Central memory CD8-positive, alpha-beta T cell (primary cell): Measurements from ENCODE around the gene PLEKHF1.
A peak's percentile ranks its signal among the peaks of the same experiment; 100 is the strongest.
"Not testable (repeated sequence)": the region's sequence is repeated elsewhere in the genome, so short reads cannot be mapped to it uniquely, and the experiment has no call there.

ENCODE experiments used
- ATAC-seq: fragments of 150-1000 bp; cut with Tn5 transposase; replicated peaks from 2 replicates; pipeline ENCODE4 v1.10.0; 2022; ENCODE audit warnings: mild to moderate bottlenecking, moderate FRiP score, moderate number of reproducible peaks; ENCODE audit not compliant: poor library complexity, severe bottlenecking; ENCODE audit errors: extremely low read depth
- DNase-seq, 2 donors: peaks; one replicate each; pipeline ENCODE4 v3.0.0; 2021; ENCODE audit warnings: low spot score in 2 of 2
- H3K27ac Mint-ChIP-seq: one replicate; pipeline ENCODE4 v1.8.0; 2022; ENCODE audit warnings: low read depth, mild to moderate bottlenecking, moderate library complexity, mixed read lengths
- H3K27me3 Mint-ChIP-seq: one replicate; pipeline ENCODE4 v1.8.0; 2022; ENCODE audit warnings: mixed read lengths
- H3K36me3 Mint-ChIP-seq: one replicate; pipeline ENCODE4 v1.8.0; 2022; ENCODE audit warnings: mild to moderate bottlenecking, moderate library complexity, mixed read lengths; ENCODE audit not compliant: insufficient read depth
- H3K4me1 Mint-ChIP-seq: one replicate; pipeline ENCODE4 v1.8.0; 2022; ENCODE audit warnings: mixed read lengths
- H3K4me3 Mint-ChIP-seq: one replicate; pipeline ENCODE4 v1.8.0; 2022; ENCODE audit warnings: mild to moderate bottlenecking, moderate library complexity, mixed read lengths
- H3K9me3 Mint-ChIP-seq: one replicate; pipeline ENCODE4 v1.8.0; 2022; ENCODE audit warnings: mixed read lengths

PLEKHF1 gene

DNA sequence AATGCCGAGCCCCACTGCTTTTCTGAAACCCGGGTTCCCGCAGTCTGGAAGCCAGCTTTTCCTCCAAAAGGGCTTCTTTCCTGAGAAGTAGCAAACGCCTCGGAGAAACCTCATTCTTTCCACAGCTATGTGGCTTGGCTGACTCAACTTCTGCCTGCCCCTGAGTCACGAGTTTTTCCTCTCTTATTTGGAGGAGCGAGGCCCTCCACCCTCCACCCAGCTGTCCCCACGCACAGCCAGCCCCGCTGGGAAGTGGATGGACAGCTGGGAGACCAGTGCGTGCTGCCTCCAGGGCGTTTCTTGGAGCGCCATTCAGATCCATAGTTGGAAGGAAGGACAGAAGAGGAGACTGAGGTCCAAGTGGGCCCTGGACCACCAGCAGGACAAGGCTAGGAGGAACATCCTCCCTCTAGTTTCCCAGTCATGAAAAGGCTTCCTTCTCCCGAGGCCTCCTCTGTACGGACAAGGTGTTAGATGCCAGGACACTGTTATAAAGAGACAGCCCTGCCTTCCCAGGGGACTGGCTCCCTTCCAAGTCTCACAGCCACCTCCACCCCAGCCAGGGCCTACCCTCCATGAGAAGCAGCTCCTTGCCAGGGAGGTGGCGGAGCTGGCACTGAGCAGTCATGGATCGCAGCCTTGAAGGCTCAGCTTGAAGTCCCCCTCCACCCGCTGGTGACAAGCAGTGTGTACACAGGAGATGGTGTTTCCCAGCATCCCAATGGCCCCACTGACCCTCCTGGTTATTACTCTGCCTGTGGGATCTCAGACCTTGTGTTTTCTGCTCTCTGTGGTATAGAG lies 2.5 kb upstream of the PLEKHF1 start:
- Mint-ChIP-seq H3K27me3 (no peaks in the 10 kb centered on the region), H3K4me3 (no peak overlapping the region), H3K4me1 (peaks cover 17% of the 10 kb centered on the region), H3K9me3 (no peaks in the 10 kb centered on the region), H3K36me3 (peaks cover 5% of the 10 kb centered on the region), H3K27ac (no peak overlapping the region)
- ATAC-seq (no peak), DNase-seq (no peak)

DNA sequence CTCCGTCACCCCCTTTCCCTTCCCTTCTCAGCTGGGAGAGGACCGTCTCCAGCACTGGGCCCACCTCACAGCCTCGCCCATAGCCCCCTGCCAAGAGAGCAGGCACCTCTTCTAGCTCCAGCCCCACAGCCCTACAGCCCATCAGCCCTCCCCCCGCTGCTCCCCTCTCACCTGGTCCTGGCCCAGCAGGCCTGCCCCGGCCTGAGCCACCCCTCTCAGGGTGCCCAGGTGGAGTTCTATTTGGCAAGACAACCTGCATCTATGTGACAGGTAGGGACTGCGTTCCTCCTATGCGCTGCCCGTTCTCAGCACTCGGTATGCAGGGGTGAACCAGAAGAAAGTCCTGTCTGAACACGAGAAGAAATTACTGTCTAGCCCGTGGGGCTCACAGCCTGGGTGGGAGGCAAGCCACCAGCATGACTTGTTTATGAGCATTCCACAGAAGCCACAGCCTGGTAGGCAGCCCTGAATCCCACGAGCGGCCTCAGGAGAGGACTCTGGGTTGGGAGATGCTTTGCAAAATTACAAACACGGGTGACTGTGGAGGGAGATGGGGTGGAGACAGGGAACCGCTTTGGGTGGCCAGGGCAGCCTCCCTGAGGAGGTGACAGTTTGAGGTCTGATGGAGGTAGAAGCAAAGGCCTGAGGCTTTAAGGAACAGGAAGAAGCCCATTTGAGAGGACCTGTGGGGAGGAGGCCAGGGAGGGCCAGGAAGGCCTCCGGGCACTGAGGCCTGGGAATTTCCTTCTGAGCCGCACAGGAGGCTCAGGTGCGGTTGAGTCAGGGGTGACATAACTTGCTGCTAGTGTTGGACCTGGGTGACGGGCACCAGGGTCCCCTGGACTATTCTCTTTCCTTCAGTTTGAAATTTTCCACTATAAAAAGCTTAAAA lies 1.2 kb upstream of the PLEKHF1 start:
- Mint-ChIP-seq H3K36me3 (peaks cover 7% of the 10 kb centered on the region), H3K27ac (peak overlapping the region; percentile 57), H3K9me3 (no peaks in the 10 kb centered on the region), H3K27me3 (no peaks in the 10 kb centered on the region), H3K4me3 (peak overlapping the region; percentile 90), H3K4me1 (peaks cover 28% of the 10 kb centered on the region)
- ATAC-seq (no peak), DNase-seq (no peak)

DNA sequence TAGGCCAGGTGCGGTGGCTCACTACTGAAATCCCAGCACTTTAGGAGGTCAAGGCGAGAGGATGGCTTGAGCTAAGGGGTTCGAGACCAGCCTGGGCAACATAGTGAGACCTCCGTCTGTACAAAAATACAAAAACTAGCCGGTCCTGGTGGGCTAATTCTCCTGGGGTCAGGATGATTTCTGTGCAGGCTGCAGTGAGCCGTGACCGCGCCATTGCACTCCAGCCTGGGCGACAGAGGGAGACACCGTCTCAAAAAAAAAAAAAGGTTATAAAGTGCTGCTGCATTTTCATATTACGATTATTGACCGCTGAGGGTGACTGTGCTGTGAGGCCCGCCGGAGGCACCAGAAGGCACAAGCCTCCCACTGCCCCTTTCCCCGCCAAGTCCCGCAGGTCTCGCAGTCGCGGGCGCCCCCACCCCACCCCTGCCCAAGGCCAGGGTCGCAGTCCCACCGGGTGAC lies 477 bp upstream of the PLEKHF1 start:
- peak; percentile 9 for ATAC-seq

DNA sequence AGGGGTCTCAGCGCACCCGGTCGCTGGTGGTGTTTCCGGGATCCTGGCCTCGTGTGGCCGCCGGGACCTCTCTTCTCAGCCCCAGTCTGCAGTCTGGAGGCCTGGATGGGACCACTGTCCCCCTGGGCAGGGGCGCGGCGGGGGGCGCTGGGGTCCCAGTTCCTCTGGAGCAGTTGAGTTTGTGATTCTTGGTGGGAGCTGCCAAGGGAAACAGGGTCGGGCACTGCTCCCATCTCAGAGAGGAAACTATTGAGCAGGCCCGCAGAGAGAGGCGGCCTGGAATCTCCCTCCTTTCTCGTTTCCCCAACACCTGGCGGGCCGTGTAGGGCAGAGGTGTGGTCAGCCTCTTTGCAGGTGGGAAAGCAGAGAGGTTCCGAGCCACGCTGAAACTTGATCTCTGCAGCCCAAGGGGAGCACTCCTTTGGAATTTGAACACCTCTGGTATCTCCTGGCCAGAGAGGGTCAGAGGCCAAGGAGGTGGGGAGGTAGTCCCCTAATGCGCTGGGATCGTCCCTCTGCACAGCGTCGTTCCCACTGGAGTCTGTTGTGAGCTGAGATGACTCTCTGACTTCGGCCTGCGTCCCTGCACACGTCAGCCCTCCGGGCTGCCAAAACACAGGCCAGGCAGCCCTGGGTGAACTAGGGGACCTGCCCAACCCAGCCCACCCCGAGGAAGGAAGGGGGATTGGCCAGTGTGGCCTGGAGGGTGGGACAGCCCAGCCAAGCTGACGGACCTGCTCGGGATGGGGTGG lies 741 bp downstream of the PLEKHF1 start:
- Mint-ChIP-seq H3K27me3 (no peaks in the 10 kb centered on the region), H3K4me1 (peaks cover 47% of the 10 kb centered on the region)

More for the DNA sequence above, 477 bp upstream of the PLEKHF1 start:
- peak overlapping the region; percentile 57 for H3K27ac Mint-ChIP-seq
- no peak for DNase-seq
- H3K9me3 Mint-ChIP-seq: no peaks in the 10 kb centered on the region
- peak overlapping the region; percentile 90 for H3K4me3 Mint-ChIP-seq
- peaks cover 7% of the 10 kb centered on the region for H3K36me3 Mint-ChIP-seq
- H3K27me3 Mint-ChIP-seq: no peaks in the 10 kb centered on the region
- peaks cover 35% of the 10 kb centered on the region for H3K4me1 Mint-ChIP-seq

DNA sequence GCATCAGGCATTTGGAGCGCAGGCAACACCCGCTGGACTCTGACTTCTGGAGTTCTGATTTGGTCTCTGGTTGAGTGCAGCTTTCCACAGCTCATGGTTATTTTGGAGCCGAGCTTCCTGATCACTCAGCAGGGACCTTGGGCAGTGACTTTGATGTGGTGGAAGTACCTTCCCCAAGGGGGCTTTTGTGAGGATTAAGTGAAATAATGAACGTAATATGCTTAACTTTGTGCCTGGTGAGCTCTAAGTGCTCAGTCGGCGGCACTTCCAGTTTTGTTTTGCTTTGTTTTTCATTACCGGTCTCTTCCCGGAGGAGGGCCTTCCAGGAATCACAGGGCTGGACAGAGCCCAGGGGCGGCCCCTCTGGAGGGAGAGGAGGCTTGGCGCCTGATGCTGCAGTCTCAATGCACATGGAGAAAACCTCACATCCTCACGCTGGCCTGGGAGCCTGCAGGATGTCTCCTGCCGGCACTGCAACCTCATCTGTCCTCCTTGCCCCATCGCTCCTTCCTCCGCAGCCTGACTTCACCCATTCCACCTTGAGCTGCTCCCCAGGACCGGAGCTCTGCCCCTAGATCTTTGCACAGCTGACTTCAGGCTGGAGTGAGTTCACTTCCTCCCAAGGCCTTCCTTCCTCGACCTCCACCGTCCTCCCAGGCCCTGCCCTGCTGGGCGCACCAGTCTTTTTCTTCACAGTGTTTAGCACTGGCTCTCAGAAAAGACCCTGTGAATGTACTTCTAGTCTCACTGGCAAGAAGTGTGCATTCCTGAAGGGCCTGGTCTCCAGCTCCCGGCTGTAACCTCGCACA lies 1.5 kb downstream of the PLEKHF1 start:
- DNase-seq: no peak
- H3K4me1 Mint-ChIP-seq: peaks cover 55% of the 10 kb centered on the region
- ATAC-seq: no peak
- peak overlapping the region; percentile 90 for H3K4me3 Mint-ChIP-seq
- no peaks in the 10 kb centered on the region for H3K27me3 Mint-ChIP-seq
- H3K27ac Mint-ChIP-seq: peak overlapping the region; percentile 91
- H3K36me3 Mint-ChIP-seq: peaks cover 17% of the 10 kb centered on the region
- H3K9me3 Mint-ChIP-seq: no peaks in the 10 kb centered on the region

More for the DNA sequence above, 741 bp downstream of the PLEKHF1 start:
- H3K4me3 Mint-ChIP-seq: peak overlapping the region; percentile 90
- no peak for DNase-seq
- peak; percentile 11 for ATAC-seq
- H3K36me3 Mint-ChIP-seq: peaks cover 10% of the 10 kb centered on the region
- H3K9me3 Mint-ChIP-seq: no peaks in the 10 kb centered on the region
- H3K27ac Mint-ChIP-seq: peak overlapping the region; percentile 91

DNA sequence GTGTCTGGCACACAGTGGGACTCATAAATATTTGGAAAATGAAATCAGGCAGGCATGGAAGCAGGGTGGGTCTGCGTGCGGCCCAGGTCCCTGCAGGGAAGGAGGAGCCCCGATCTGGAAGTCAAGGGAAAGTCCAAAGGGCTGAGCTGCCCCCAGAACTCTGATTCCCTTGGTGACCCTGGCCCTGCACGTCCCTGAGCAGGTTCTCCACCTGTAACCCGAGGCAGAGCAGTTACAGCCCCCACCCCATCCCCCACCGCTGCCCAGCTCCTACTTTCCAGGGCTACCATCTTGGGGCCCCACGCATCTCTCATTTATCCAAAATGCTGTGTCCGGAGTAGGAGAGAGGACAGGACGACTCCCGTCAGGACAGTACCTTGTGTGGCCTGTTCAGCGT lies 2.1 kb downstream of the PLEKHF1 start:
- Mint-ChIP-seq H3K4me3 (peak overlapping the region; percentile 90), H3K27ac (peak overlapping the region; percentile 91), H3K27me3 (no peaks in the 10 kb centered on the region), H3K9me3 (no peaks in the 10 kb centered on the region), H3K4me1 (peaks cover 61% of the 10 kb centered on the region), H3K36me3 (peaks cover 23% of the 10 kb centered on the region)
- DNase-seq (no peak), ATAC-seq (no peak)

DNA sequence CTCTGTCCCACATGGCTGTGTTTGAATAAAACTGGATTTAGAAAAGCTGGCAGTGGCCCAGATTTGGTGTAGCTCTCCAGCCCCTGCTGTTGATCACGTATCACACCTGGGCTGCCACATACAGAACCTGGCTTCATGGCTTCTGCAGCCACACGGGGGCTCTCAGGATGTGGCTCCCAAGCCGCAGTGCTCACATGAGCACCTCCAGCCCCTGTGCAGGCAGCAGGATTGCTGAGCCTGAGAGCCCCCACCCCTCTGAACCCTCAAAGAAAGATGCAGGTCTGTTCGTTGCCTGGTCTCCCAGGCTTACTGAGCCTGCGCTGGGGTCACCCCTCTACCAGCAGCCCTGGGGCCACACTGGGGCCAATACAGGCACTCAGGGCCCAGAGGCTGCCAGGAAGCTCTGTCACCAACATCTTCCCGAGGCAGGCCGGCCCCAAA lies 2.7 kb downstream of the PLEKHF1 start:
- H3K36me3 Mint-ChIP-seq: peaks cover 27% of the 10 kb centered on the region
- peak overlapping the region; percentile 91 for H3K27ac Mint-ChIP-seq
- DNase-seq: peak; percentile 56 to 69
- H3K4me3 Mint-ChIP-seq: peak overlapping the region; percentile 90
- H3K9me3 Mint-ChIP-seq: no peaks in the 10 kb centered on the region
- peak; percentile 48 for ATAC-seq
- H3K4me1 Mint-ChIP-seq: peaks cover 67% of the 10 kb centered on the region
- H3K27me3 Mint-ChIP-seq: no peaks in the 10 kb centered on the region

DNA sequence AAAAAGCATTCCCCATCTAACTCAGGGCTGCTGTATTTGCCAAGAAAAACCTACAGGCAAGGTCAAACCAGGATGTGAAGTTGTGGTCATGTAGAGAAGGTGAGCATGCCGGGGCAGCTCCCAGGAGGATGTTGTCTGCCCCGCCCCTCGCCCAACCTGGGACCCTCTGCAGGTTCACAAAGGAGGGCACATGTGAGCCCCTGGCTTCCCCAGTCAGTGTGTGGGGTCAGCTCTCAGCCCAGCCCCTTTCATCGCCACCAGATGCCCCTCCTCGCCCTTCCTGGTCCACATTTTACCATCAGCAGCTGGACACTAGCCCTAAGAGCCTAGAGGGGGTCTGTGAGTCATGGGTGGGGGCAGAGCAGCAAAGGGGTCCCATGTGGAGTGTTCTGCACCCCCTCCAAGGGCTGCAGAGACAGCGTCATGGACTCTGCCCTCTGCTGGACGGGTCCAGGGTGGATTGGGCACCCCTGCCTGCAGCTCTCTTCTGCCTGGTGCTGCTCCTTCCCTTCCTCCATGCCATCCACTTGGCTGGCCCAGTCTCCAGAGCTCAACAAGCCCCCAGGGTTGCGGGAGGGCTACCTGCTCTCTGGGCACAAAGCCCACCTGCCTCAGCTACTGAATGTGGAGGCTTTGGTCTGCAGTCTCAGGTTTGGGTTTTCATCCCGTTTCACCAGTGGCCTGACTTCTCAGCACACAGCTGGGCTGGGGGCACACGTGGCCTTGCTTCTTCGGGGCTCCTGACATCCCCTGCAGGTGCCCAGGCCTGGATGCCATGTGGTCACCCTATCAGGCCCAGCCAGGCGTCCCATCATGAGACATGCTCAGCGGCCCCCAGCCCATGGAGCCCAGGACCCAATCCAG lies 3.7 kb downstream of the PLEKHF1 start:
- ATAC-seq: no peak
- Mint-ChIP-seq H3K4me3 (peak overlapping the region; percentile 90), H3K4me1 (peaks cover 77% of the 10 kb centered on the region), H3K36me3 (peaks cover 38% of the 10 kb centered on the region), H3K9me3 (no peaks in the 10 kb centered on the region), H3K27ac (peak overlapping the region; percentile 91), H3K27me3 (no peaks in the 10 kb centered on the region)
- DNase-seq: no peak

DNA sequence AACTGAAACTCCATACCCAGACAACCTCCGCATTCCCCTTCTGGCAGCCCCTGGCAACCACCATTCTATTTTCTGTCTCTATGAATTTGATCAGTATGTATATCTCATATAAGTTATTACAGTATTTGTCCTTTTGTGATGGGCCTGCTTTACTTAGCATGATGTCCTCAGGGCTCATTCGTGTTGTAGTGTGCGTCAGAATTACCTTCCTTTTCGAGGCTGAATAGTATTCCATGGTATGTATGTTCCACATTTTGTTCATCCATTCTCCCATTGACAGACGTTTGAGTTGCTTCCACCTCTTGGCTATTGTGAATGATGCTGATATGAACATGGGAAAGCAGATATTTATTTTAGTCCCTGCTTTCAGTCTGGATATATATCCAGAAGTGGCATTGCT lies 5.0 kb downstream of the PLEKHF1 start:
- H3K27me3 Mint-ChIP-seq: no peaks in the 10 kb centered on the region
- ATAC-seq (no peak), DNase-seq (no peak)
- H3K4me3 Mint-ChIP-seq: peak overlapping the region; percentile 90
- no peaks in the 10 kb centered on the region for H3K9me3 Mint-ChIP-seq
- peak overlapping the region; percentile 98 for H3K27ac Mint-ChIP-seq
- peaks cover 72% of the 10 kb centered on the region for H3K4me1 Mint-ChIP-seq
- H3K36me3 Mint-ChIP-seq: peaks cover 44% of the 10 kb centered on the region

DNA sequence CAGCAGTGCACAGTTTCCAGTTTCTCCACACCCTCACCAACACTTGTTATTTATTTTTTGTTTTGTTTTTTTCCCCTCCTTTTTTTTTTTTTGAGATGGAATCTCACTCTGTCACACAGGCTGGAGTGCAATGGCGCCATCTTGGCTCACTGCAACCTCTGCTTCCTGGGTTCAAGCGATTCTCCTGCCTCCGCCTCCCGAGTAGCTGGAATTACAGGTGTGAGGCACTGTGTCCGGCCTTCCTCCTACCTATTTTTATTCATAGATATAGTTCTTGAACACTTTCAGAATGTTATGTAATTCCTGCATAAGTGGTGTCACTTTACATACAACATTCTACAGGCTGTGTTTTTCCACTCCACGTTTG lies 5.7 kb downstream of the PLEKHF1 start:
- H3K27me3 Mint-ChIP-seq, ATAC-seq, DNase-seq, H3K9me3 Mint-ChIP-seq: not testable (repeated sequence)
- peak overlapping the region; percentile 98 for H3K27ac Mint-ChIP-seq
- H3K36me3 Mint-ChIP-seq: peaks cover 47% of the 10 kb centered on the region
- H3K4me3 Mint-ChIP-seq: peak overlapping the region; percentile 90
- peaks cover 72% of the 10 kb centered on the region for H3K4me1 Mint-ChIP-seq
